Stimulated activated CD8-positive, alpha-beta memory T cell treated with anti-CD3 and anti-CD28 coated beads, Interleukin-12 subunit alpha, Interleukin-12 subunit beta, amount 100 ng/mL, for 4 hours (primary cell): Measurements from ENCODE around the gene CADM4.

ENCODE experiments used
- DNase-seq: peaks from one replicate; pipeline ENCODE4 v3.0.0-alpha.2; 2020; ENCODE audit warnings: low read depth

CADM4 gene

GRCh38 chr19:43582495-43582894, 57.2 kb downstream of the CADM4 start:
- DNase-seq: no peak

GRCh38 chr19:43581467-43581866, 58.2 kb downstream of the CADM4 start:
- no peak for DNase-seq

DNA sequence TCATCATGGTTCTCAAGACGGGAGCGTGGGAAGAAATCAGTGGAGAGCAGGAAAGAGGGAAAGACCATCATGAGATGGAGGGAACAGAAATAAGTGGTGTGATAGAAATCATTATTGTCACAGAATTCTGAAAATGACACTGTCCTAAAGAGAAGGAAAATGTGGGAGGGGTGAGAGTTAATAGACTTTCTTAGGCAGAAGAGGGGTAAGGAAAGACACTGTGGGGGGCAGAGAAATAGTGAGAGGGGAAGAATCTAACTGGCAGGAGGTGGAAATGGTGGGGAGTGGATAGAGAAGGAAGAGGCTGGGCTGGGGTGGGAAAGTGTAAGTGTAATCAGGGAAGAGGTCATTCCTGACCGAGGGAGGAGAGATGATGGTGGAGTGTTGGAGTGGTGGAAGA, 60.9 kb downstream of the CADM4 start:
- DNase-seq: no peak

GRCh38 chr19:43575955-43576878, 63.4 kb downstream of the CADM4 start:
- no peak for DNase-seq

- peak; percentile 89 for DNase-seq
Observed at GRCh38 chr19:43575156-43575950, 64.3 kb downstream of the CADM4 start, which contains the start of the genes PINLYP and XRCC1. PINLYP (plus strand) TSS chr19:43575801; CDS start chr19:43577192, 1,391 bp downstream. XRCC1 (minus strand) TSS chr19:43575527; CDS start chr19:43575458, 69 bp downstream.

- no peak for DNase-seq
Observed at GRCh38 chr19:43574424-43575155, 65.1 kb downstream of the CADM4 start.
